Central memory CD4-positive, alpha-beta T cell (primary cell): ENCODE data around the gene AKAP13.
A peak's percentile ranks its signal among the peaks of the same experiment; 100 is the strongest.

Source experiments
- DNase-seq: peaks from one replicate; pipeline ENCODE4 v3.0.0; 2022

AKAP13 gene

DNA sequence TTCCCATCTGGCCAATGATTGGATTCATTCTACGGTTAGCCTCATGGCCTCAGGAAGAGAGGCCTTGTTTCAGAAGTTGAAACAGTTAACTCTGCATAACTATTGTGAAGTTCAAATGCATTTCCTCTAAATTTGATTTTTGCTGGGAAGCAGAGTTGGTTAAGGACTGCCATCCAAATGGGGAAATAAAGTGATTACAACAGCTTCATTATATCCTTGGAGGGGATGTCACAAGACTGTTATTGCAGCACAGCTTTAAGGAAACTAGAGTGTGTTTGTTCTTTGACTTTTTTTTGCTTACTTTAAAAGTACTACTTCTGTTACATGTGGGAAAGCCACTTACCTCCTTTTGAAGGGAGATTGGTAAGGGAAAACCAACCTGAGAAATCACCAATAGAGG, 164.8 kb downstream of the AKAP13 start:
- DNase-seq = no peak

DNA sequence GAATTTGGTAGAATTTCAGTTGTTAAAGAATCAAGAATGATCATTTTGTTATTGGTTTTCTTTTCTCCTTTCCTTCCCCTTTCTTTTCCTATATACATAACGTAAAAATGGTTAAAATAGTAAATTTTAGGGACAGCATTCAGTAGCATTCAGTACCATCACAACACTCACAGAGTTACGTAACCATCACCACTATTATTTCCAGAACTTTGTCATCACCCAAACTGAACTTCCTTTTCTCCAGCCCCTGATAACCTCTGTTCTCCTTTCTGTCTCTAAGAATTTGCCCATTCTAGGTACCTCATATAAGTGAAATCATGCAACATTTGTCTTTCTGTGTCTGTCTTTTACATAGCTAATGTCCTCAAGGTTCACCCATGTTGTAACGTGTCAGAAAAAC, 165.3 kb downstream of the AKAP13 start:
- DNase-seq = no peak

DNA sequence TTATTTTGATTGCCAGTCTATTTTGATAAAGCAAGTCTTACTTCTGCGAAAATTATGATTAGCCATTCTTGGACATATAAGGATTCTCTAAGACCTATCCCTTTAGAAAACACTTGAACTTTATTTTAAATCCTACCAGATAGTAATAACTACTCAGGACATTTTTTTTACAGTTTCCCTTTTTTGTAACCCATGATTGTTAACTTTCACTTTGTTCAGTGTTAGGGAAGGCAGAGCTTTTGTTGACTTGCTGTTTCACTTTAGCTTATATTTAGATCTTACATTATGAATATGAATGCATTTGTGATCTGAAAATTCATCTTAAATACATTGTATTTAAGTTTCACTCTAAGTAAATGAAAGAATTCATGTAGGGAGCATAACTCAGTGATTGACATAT, 167.0 kb downstream of the AKAP13 start:
- no peak for DNase-seq

DNA sequence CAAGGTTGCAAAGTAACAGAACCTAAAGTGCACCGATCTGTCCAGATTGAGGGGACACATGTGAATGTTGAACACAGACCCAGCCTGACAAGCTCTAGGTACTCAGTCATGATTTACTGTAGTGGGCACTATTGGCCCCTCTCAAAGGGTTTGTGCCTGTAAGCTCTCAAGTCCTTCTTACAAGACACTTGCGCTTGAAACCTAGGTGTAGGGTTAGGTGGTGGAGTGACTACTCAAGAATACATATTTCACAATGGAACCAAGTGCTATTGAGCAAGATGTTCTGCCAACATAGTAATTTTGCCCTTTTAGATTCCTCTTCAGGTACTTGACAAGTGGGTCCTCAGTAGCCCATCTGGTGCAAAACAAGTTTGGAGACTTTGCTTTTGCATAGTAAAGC, 169.9 kb downstream of the AKAP13 start:
- DNase-seq = no peak

DNA sequence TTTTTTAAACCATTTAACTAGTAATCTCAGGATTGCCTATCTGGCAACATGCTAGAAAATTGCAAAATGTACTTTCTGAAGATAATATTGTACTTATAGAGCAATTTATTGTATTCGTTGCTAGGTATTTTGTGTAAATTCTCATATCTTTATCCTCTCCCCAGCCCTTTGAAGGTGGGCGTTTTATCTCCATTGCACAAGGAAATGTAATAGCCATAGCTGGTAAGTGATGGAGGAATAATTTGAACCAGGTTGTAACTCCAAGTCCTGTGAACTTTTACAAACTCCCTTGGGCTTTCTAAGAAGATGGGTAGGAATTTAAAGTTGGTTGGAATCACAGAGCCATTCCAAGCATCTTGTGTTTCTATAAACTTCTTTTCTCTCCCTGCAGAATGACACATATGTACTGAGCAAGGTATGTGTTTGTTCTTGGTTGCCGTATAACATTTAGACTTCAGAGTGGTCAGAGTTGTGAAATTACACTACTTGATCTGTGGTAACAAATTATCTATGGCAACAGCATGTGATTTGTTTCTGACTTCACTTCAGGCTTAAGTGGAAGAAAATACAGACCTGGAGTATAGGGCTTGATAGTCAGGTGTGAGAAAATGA, 170.9 kb downstream of the AKAP13 start:
- DNase-seq = no peak

DNA sequence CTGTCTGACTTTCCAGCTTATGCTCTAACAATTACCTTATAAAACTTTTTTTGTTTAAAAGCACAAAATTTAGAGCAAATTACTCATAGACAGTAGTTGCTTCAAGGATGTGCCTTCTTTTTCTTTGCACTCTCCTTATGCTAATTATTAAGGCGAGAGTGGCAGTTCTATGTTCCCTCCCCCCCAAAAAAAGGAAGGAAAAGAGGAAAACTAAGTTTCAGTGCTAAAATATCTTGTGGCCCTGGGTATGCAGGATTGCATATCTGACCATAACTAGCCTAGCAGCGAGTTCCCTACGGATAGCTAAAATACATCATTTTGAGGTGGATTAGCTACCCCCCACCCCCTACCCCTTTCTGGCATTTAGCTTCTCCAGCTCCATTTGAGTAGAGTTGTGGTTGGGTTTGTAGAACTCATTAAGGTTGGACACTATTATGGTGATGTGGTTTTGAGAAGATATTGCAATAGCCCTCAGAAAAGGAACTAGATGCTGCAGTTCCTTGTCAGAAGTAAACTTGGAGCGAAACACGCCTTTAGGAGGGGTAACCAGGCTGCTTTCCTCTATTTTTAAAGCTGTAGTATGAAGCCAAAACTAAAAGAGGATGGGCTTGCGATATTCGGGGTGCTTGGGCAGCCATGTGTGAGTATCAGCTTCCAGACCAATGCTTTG, 174.6 kb downstream of the AKAP13 start:
- DNase-seq = no peak

DNA sequence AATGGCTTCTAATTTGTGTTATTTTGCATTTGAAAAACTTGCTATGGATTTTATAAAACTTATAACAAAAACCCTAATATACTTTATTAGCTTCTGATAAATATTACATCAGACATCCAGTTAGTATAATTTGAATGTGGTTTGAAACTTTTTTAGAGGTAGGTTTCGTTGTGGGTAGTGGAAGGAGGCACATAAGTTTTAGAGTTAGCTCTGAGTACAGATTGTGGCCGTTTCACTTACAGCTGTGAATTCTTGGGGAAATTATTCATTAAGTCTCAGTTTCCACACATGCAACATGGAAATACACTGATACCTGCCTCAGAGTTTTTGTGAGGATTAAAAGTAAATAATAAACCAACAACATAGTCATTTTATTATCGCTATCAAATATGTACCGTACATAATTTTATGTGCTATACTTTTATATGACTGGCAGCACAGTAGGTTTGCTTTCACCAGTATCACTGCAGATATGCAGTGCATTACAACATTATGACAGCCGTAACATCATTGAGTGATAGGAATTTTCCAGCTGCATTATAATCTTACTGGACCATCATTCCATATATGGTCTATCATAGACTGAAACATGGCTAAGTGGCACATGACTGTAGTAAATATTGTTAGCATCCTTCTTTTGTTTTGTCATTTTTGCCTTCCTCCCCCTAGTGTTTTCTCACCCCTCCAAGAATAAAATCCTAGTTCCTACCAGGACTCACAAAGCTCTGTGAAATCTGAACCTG, 175.6 kb downstream of the AKAP13 start:
- no peak for DNase-seq

DNA sequence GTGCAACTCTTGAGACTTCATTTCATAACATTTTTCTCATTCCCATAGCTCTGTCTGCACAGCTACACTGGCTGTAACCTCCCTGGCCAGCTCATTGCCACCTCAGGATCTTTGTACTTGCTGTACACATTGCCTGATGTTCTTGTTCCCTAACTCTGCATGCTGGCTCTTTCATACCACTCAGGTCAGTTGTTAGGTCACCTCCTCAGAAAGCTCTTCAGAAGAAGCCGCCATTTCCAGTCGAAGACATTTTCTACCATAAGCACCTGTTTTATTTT, 176.2 kb downstream of the AKAP13 start:
- no peak for DNase-seq

DNA sequence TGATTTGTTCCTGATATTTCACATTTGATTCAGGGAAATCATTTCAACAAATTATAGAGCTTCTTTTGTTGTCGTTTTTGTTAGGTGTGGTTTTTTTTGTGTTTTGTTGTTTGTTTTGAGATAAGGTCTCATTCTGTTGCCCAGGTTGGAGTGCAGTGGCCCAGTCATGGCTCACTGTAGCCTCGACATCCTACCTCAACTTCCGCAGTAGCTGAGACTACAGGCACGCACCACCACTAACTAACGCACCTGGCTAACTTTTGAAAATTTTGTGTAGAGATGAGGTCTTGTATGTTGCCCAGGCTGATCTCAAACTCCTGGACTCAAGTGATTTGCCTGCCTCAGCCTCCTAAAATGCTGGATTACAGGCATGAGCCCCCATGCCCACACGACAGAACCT, 177.0 kb downstream of the AKAP13 start:
- DNase-seq = no peak

DNA sequence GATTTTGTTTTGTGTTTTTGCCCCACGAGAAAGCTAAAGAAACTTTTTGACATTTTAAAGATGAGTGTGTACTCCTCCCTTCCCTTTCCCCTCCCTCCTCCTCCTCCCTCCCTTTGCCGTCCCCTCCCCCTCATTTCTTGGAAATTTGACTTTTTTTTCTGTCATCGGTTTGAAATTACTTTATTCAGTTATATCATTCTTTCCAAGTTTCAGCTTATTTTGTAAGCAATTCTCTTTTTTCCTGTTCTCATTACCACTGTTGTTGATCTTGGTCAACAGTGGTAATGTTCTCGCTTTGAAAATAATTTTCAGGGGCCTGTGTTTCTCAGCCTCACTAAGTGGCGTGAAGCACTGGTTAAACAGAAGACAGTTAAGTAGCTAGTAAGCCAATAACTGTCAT, 178.4 kb downstream of the AKAP13 start:
- DNase-seq = no peak

DNA sequence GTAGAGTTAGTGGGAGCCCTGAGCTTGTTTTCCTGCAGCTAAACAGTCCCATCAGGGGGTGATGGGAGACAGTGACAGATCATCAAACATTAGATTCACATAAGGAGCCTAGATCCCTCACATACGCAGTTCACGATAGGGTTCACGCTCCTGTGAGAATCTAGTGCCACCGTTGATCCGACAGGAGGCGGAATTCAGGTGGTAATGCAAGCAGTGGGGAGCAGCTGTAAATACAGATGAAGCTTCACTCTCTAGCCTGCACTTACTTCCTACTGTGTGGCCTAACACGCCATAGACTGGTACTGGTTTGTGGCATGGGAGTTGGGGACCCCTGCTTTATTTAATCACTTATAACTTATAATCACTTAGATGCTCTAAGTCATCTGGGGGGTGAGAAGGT, 179.1 kb downstream of the AKAP13 start:
- DNase-seq = no peak

DNA sequence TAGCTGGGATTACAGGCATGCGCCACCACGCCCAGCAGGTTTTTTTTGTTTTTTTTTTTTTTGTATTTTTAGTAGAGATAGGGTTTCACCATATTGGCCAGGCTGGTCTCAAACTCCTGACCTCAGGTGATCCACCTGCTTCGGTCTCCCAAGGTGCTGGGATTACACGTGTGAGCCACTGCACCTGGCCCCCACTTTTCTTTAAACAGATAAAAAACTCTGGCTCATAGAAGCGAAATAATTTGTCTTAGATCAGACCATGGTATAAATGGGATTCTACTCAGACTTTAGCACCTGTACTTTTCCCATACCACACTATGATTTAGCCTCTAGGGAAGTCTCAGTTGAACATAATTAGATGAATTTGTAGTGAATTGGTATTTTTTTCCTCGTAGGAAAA, 182.4 kb downstream of the AKAP13 start:
- DNase-seq = no peak

DNA sequence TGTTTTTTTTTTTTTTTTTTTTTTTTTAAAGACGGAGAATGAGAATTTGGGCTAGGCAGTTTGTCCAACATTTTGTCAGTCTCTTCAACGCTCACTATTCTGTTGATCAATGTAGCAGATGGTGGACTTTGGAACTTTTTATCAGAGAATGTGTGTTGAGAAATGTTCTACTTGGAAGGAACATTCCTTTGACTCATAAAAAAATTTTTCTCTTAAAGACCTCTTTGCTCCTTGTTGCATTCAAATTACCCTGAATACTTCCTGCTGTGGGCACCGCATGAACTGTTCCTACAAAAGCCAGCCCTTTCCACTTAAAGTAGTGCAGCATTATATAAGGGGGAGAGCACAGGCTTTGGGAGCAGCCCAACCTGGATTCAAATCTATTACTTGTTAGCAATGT, 182.9 kb downstream of the AKAP13 start:
- no peak for DNase-seq

DNA sequence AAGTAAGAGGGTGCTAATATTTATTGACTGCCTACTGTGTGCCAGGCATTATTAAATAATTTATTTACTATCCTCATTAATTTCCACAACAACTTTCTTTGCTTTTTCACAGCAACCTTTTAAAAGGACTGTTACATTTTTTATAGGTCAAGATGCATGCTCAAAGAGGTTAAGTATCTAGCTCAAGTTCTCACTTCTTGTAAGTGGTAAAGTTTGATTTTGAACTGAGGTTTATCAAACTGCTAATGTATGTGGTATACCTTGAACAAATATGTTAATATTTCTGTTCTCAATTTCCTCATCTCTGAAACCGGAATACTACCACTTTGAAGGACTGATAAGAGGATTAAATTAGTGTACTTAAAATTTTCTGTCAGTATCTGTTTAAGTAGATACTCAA, 183.3 kb downstream of the AKAP13 start:
- no peak for DNase-seq

DNA sequence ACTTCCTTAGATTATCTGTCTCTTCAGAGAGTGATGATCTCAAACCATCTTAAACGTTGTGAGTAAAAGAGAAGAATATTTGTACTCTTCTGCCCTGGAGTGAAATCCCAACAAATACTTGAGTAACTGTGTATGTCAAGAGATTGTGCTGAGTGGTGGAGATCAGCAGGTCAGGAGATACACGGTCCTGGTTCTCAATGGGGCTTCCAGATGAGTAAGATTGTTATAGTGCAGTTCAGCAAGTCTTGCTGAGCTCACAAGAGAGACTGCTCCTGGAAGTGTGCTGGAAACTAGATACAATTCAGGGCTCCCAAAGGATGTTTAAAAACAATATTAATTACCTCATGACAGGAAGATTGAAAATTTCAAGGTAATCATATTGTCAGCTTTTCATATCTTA, 184.3 kb downstream of the AKAP13 start:
- no peak for DNase-seq

DNA sequence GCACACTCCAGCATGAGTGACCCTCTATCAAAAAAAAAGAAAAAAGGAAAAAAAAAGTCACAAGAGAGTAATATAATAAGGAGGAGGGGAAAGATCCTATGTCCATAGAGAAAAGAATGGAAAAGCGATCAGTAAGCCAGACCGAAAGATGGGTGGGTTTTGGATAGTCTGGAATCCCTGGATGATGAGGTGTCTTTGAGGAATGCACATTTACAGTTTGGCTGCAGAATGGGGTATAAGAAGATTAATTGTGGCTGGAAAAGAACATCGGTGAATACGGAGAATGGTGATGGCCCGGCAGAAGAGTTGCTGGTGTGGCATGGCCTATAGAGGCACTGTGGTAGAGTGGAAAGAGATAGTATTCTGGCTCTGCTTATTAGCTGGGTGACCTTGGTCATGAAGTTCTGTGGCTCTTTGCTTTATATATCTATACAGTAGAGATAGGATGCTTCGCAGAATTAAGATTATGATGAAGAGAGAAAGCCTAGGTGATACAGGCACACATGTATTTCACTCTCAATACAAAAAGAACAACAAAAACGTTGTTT, 187.9 kb downstream of the AKAP13 start:
- DNase-seq = no peak

DNA sequence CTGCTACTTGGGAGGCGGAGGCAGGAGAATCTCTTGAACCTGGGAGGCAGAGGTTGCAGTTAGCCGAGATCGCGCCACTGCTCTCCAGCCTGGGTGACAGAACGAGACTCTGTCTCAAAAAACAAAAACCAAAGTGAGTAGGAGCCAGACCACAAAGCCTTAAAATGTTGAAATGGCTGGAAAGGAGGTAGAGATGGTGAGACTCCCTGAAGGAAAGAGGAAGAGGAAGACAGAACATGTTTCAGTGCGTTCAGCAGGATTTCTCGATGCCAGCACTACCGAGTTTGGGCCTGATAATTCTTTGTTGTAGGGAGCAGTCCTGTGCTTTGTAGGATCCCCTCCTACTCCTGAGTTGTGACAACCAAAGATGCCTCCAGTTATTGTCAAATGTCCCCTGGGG, 189.9 kb downstream of the AKAP13 start:
- DNase-seq = no peak

DNA sequence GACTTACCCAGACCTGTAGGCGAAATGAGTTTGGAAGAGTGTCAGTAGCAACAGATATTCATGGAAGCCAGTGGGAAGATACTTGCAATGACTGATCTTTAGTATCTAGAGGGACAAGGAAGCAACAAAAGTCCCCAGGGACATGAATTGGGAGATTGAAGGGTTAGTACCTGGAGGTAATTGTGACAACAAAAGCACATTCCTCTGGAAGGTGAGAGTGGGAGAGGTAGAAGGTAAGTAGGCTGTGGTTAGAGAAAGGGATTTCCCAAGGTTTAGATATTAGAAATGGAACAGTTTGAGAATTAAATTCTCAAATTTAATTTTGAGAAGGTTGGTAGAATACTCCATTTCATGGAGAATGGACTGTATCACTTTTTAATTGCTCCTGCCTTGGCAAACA, 191.4 kb downstream of the AKAP13 start:
- DNase-seq = no peak

DNA sequence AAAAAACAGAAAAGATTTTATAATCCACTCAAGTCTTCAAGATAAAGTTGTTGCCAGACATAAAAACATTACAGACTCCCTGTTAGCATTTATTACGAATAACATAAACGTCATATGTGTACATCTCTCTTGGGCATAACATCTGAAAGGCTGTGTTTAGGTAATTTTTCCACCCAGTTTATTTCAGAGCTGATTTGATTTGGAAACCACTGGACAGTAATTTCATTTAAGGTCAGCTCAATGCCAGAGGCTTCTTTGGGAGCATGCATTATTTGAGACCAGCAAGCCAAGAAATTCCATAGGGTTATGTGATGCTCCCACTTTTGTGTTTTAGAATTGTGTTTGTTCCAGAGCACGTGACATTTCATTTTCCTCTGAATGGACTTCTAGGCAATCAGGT, 196.0 kb downstream of the AKAP13 start:
- DNase-seq = no peak

DNA sequence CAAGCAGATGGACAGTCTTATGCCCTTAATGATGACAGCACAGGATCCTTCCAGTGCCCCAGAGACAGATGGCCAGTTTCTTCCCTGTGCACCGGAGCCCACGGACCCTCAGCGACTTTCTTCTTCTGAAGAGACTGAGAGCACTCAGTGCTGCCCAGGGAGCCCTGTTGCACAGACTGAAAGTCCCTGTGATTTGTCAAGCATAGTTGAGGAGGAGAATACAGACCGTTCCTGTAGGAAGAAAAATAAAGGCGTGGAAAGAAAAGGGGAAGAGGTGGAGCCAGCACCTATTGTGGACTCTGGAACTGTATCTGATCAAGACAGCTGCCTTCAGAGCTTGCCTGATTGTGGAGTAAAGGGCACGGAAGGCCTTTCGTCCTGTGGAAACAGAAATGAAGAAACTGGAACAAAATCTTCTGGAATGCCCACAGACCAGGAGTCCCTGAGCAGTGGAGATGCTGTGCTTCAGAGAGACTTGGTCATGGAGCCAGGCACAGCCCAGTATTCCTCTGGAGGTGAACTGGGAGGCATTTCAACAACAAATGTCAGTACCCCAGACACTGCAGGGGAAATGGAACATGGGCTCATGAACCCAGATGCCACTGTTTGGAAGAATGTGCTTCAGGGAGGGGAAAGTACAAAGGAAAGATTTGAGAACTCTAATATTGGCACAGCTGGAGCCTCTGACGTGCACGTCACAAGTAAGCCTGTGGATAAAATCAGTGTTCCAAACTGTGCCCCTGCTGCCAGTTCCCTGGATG, 198.7 kb downstream of the AKAP13 start:
- DNase-seq = no peak

DNA sequence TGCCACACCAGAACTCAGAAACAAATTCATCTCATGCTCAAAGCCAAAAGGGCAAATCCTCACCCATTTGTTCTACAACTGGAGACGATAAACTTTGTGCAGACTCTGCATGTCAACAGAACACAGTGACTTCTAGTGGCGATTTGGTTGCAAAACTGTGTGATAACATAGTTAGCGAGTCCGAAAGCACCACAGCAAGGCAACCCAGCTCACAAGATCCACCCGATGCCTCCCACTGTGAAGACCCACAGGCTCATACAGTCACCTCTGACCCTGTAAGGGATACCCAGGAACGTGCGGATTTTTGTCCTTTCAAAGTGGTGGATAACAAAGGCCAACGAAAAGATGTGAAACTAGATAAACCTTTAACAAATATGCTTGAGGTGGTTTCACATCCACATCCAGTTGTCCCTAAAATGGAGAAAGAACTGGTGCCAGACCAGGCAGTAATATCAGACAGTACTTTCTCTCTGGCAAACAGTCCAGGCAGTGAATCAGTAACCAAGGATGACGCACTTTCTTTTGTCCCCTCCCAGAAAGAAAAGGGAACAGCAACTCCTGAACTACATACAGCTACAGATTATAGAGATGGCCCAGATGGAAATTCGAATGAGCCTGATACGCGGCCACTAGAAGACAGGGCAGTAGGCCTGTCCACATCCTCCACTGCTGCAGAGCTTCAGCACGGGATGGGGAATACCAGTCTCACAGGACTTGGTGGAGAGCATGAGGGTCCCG, 199.7 kb downstream of the AKAP13 start:
- no peak for DNase-seq

DNA sequence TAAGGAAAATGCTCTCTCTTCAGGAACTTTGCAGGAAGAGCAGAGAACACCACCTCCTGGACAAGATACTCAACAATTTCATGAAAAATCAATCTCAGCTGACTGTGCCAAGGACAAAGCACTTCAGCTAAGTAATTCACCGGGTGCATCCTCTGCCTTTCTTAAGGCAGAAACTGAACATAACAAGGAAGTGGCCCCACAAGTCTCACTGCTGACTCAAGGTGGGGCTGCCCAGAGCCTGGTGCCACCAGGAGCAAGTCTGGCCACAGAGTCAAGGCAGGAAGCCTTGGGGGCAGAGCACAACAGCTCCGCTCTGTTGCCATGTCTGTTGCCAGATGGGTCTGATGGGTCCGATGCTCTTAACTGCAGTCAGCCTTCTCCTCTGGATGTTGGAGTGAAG, 200.5 kb downstream of the AKAP13 start:
- DNase-seq = peak; percentile 44

DNA sequence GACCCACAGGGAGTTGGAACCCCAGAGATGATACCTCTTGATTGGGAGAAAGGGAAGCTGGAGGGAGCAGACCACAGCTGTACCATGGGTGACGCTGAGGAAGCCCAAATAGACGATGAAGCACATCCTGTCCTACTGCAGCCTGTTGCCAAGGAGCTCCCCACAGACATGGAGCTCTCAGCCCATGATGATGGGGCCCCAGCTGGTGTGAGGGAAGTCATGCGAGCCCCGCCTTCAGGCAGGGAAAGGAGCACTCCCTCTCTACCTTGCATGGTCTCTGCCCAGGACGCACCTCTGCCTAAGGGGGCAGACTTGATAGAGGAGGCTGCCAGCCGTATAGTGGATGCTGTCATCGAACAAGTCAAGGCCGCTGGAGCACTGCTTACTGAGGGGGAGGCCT, 201.1 kb downstream of the AKAP13 start:
- peak; percentile 64 for DNase-seq
